HEK293T (cell line): ENCODE measurements around the gene LINGO1.

Experiments used
- CTCF ChIA-PET: fragments of 350-600 bp; formaldehyde crosslinking; extraction: SDS; loops from one replicate; lab custom pipeline; 2021; ENCODE audit warnings: antibody characterized with exemption, inconsistent platforms; lab: Yijun Ruan, JAX
- POLR2A ChIA-PET: fragments of 350-600 bp; formaldehyde crosslinking; extraction: SDS; loops from one replicate; lab custom pipeline; 2020; ENCODE audit warnings: antibody characterized with exemption, inconsistent platforms; lab: Yijun Ruan, JAX
- DNase-seq: peaks from one replicate; pipeline ENCODE4 v3.0.0; 2012; ENCODE audit warnings: mixed read lengths; ENCODE audit errors: extremely low spot score
- ARNT ChIP-seq: fragments of 450-650 bp; IDR thresholded peaks from 2 replicates; pipeline ENCODE4 v1.6.1; 2017; ENCODE audit warnings: mild to moderate bottlenecking
- BHLHE40 ChIP-seq: fragments of 450-650 bp; IDR thresholded peaks from 2 replicates; pipeline ENCODE4 v1.6.1; 2016; ENCODE audit warnings: mild to moderate bottlenecking, moderate library complexity, borderline replicate concordance
- CTBP1 ChIP-seq: fragments of 450-650 bp; IDR thresholded peaks from 2 replicates; pipeline ENCODE4 v1.6.1; 2016; ENCODE audit warnings: borderline replicate concordance
- ELF4 ChIP-seq: fragments of 450-650 bp; IDR thresholded peaks from 2 replicates; pipeline ENCODE4 v1.6.1; 2017; ENCODE audit warnings: antibody characterized with exemption
- FOXA1 ChIP-seq: fragments of 450-650 bp; IDR thresholded peaks from 2 replicates; pipeline ENCODE4 v1.6.1; 2016; ENCODE audit warnings: mild to moderate bottlenecking
- FOXK2 ChIP-seq: fragments of 450-650 bp; IDR thresholded peaks from 2 replicates; pipeline ENCODE4 v1.6.1; 2016; ENCODE audit warnings: mild to moderate bottlenecking
- FOXM1 ChIP-seq: fragments of 450-650 bp; IDR thresholded peaks from 2 replicates; pipeline ENCODE4 v1.6.1; 2017; ENCODE audit warnings: mild to moderate bottlenecking, borderline replicate concordance
- HDGF ChIP-seq: fragments of 450-650 bp; IDR thresholded peaks from 2 replicates; pipeline ENCODE4 v1.6.1; 2017; ENCODE audit warnings: antibody characterized with exemption, borderline replicate concordance
- L3MBTL2 ChIP-seq: fragments of 450-650 bp; conservative IDR thresholded peaks from 2 replicates; pipeline ENCODE4 v1.6.1; 2016; ENCODE audit warnings: mild to moderate bottlenecking
- LEF1 ChIP-seq: fragments of 450-650 bp; IDR thresholded peaks from 2 replicates; pipeline ENCODE4 v1.6.1; 2017; ENCODE audit warnings: mild to moderate bottlenecking, borderline replicate concordance
- NFRKB ChIP-seq: fragments of 450-650 bp; IDR thresholded peaks from 2 replicates; pipeline ENCODE4 v1.6.1; 2016; ENCODE audit warnings: mild to moderate bottlenecking, moderate library complexity
- PKNOX1 ChIP-seq: fragments of 450-650 bp; IDR thresholded peaks from 2 replicates; pipeline ENCODE4 v1.6.1; 2016
- SP1 ChIP-seq: fragments of 450-650 bp; IDR thresholded peaks from 2 replicates; pipeline ENCODE4 v1.6.1; 2017
- SUZ12 ChIP-seq: fragments of 450-650 bp; IDR thresholded peaks from 2 replicates; pipeline ENCODE4 v1.6.1; 2016; ENCODE audit warnings: mild to moderate bottlenecking
- TARDBP ChIP-seq: fragments of 450-650 bp; IDR thresholded peaks from 2 replicates; pipeline ENCODE4 v1.6.1; 2016
- ZNF384 ChIP-seq: fragments of 450-650 bp; IDR thresholded peaks from 2 replicates; pipeline ENCODE4 v1.6.1; 2016

The LINGO1 gene

GRCh38 chr15:77564938-77565337 is 67.8 kb downstream of the LINGO1 start:
- no peak for DNase-seq
- POLR2A ChIA-PET, result no interaction called here
- CTCF ChIA-PET, result interaction anchor here (2.4 kb wide), 1 partner anchor 22 kb away, joined by 8 read pairs; no protein-coding TSS in a partner anchor
- TF ChIP-seq SP1 (no peak), CTBP1 (no peak)

- ChIA-PET CTCF (interaction anchor here (0.7 to 2.4 kb wide), 2 partner anchors 21 to 512 kb away, joined by 5 to 8 read pairs; no protein-coding TSS in a partner anchor), POLR2A (no interaction called here)
Observed at GRCh38 chr15:77564341-77564740, 68.4 kb downstream of the LINGO1 start.

GRCh38 chr15:77563623-77564156 is 69.0 kb downstream of the LINGO1 start:
- no peak for DNase-seq
- no peak for TF ChIP-seq ELF4
- TF ChIP-seq CTBP1, result no peak
- TF ChIP-seq ARNT, result no peak
- TF ChIP-seq FOXK2, result no peak
- no peak for TF ChIP-seq L3MBTL2
- no peak for TF ChIP-seq ZNF384
- TF ChIP-seq LEF1, result no peak
- CTCF ChIA-PET, result interaction anchor here (0.7 to 2.4 kb wide), 2 partner anchors 21 to 512 kb away, joined by 5 to 8 read pairs; no protein-coding TSS in a partner anchor
- POLR2A ChIA-PET, result no interaction called here

More at GRCh38 chr15:77564341-77564740, 68.4 kb downstream of the LINGO1 start:
- DNase-seq, result no peak
- TF ChIP-seq SUZ12, result no peak
- TF ChIP-seq ZNF384, result no peak
- no peak for TF ChIP-seq FOXM1
- no peak for TF ChIP-seq TARDBP
- TF ChIP-seq ELF4, result no peak
- no peak for TF ChIP-seq LEF1
- no peak for TF ChIP-seq CTBP1
- TF ChIP-seq SP1, result no peak
- TF ChIP-seq FOXK2, result no peak
- TF ChIP-seq HDGF, result no peak
- no peak for TF ChIP-seq NFRKB
- TF ChIP-seq FOXA1, result no peak
- no peak for TF ChIP-seq ARNT
- TF ChIP-seq BHLHE40, result no peak
- no peak for TF ChIP-seq L3MBTL2
- no peak for TF ChIP-seq PKNOX1
